Measurements from ENCODE around the gene KDM5B.

The KDM5B gene

GRCh38 chr1:202710070-202711045, 97.9 kb downstream of the KDM5B start, which contains the start of gene SYT2 (continued):
- TF ChIP-seq BCL6B (tag by site-specific recombination; IDR thresholded peaks at IDR 0.05) (no peak), KLF9 (tag by site-specific recombination; IDR thresholded peaks at IDR 0.05; ENCODE audit: low read depth) (peak; percentile 66), EGR2 (tag by site-specific recombination; IDR thresholded peaks at IDR 0.05; ENCODE audit: low read depth) (peak; percentile 95), ZNF341 (tag by site-specific recombination; IDR thresholded peaks at IDR 0.05; ENCODE audit: low read depth) (peak; percentile 98), HIC1 (tag by site-specific recombination; IDR thresholded peaks at IDR 0.05) (no peak), ZBTB26 (tag by site-specific recombination; optimal IDR thresholded peaks at IDR 0.05) (peak; percentile 76), ZNF530 (tag by site-specific recombination; IDR thresholded peaks at IDR 0.05; ENCODE audit: low read depth) (no peak), PRDM4 (tag by site-specific recombination; IDR thresholded peaks at IDR 0.05) (peak; percentile 58; the same call in 1 of the 2 replicates), ZSCAN18 (tag by site-specific recombination; IDR thresholded peaks at IDR 0.05) (no peak), BCL11A (tag by site-specific recombination; IDR thresholded peaks at IDR 0.05; ENCODE audit: low read depth) (no peak), ZBTB10 (tag by site-specific recombination; IDR thresholded peaks at IDR 0.05) (peak; percentile 59; the same call in 1 of the 2 replicates), SP7 (tag by site-specific recombination; IDR thresholded peaks at IDR 0.05) (peak; percentile 64), ZNF133 (tag by site-specific recombination; IDR thresholded peaks at IDR 0.05) (no peak), ZNF660 (tag by site-specific recombination; IDR thresholded peaks at IDR 0.05) (0 out of 2 replicates have a peak, but pooled peaks have one; percentile 29), ZIC2 (tag by site-specific recombination; IDR thresholded peaks at IDR 0.05) (peak; percentile 87), KLF7 (tag by site-specific recombination; IDR thresholded peaks at IDR 0.05; ENCODE audit: borderline replicate concordance) (no peak), ZNF146 (tag by site-specific recombination; IDR thresholded peaks at IDR 0.05) (0 out of 2 replicates have a peak, but pooled peaks have one; percentile 7), ZNF335 (tag by site-specific recombination; conservative IDR thresholded peaks at IDR 0.05) (peak; percentile 82), ZNF501 (tag by site-specific recombination; IDR thresholded peaks at IDR 0.05) (peak; percentile 25; the same call in 1 of the 2 replicates), PRDM10 (tag by site-specific recombination; IDR thresholded peaks at IDR 0.05) (peak; percentile 76), GLIS2 (tag by site-specific recombination; IDR thresholded peaks at IDR 0.05) (peak; percentile 90), KLF1 (tag by site-specific recombination; IDR thresholded peaks at IDR 0.05) (peak; percentile 62)

Data from HEK293 (cell line).